DOHH2 (cell line): ENCODE results near the gene NSMCE1.

Source experiments
- H3F3A ChIP-seq: fragments of 200-600 bp; sonication (generic), shearing (Covaris generic); 2 replicates; pipeline ENCODE4 v1.6.0; 2016; ENCODE audit warnings: antibody characterized with exemption, mild to moderate bottlenecking; ENCODE audit not compliant: control insufficient read depth, insufficient read depth
- H3K27ac ChIP-seq: fragments of 200-600 bp; sonication (generic); 2 replicates; pipeline ENCODE4 v1.5.1; 2014; ENCODE audit warnings: low read depth, mild to moderate bottlenecking, low read length, moderate library complexity
- H3K27me3 ChIP-seq: fragments of 200-600 bp; sonication (generic); 2 replicates; pipeline ENCODE4 v1.6.1; 2014; ENCODE audit warnings: mild to moderate bottlenecking, low read length, mixed read lengths; ENCODE audit not compliant: control insufficient read depth
- H3K36me3 ChIP-seq: fragments of 200-600 bp; sonication (generic); 2 replicates; pipeline ENCODE4 v1.6.1; 2014; ENCODE audit warnings: mild to moderate bottlenecking, low read length, moderate library complexity, mixed read lengths; ENCODE audit not compliant: control insufficient read depth
- H3K4me1 ChIP-seq: fragments of 200-600 bp; sonication (generic); 2 replicates; pipeline ENCODE4 v1.6.1; 2014; ENCODE audit warnings: mild to moderate bottlenecking, low read length, mixed read lengths; ENCODE audit not compliant: control insufficient read depth
- H3K4me2 ChIP-seq: fragments of 200-600 bp; sonication (generic); 2 replicates; pipeline ENCODE4 v1.6.0; 2014; ENCODE audit warnings: mild to moderate bottlenecking, low read length, moderate library complexity
- H3K4me3 ChIP-seq: fragments of 200-600 bp; sonication (generic); 2 replicates; pipeline ENCODE4 v1.5.1; 2014; ENCODE audit warnings: mild to moderate bottlenecking, low read length, mixed read lengths
- H3K79me2 ChIP-seq: fragments of 200-600 bp; sonication (generic); 2 replicates; pipeline ENCODE4 v1.6.1; 2014; ENCODE audit warnings: mild to moderate bottlenecking, low read length, mixed read lengths; ENCODE audit not compliant: control insufficient read depth
- H3K9me2 ChIP-seq: fragments of 200-600 bp; sonication (generic); replicated peaks from 2 replicates; pipeline ENCODE4 v1.6.1; 2014; ENCODE audit warnings: mild to moderate bottlenecking, low read length, mixed read lengths; ENCODE audit not compliant: control insufficient read depth
- H3K9me3 ChIP-seq: fragments of 200-600 bp; sonication (generic); 2 replicates; pipeline ENCODE4 v1.6.1; 2014; ENCODE audit warnings: antibody characterized with exemption, low read length, mixed read lengths; ENCODE audit not compliant: control insufficient read depth, insufficient read depth
- H4K20me1 ChIP-seq: fragments of 200-600 bp; sonication (generic); 2 replicates; pipeline ENCODE4 v1.6.0; 2014; ENCODE audit warnings: low read depth, mild to moderate bottlenecking, antibody characterized with exemption, low read length, moderate library complexity; ENCODE audit not compliant: control insufficient read depth, insufficient read depth
- EZH2phosphoT487 ChIP-seq: fragments of 200-600 bp; sonication (generic); IDR thresholded peaks from 2 replicates; pipeline ENCODE4 v1.6.1; 2017; ENCODE audit warnings: borderline replicate concordance, mild to moderate bottlenecking, antibody characterized with exemption, low read length, moderate library complexity, mixed read lengths
- TF ChIP-seq, protein P1 (sequence below): fragments of 200-600 bp; sonication (generic); IDR thresholded peaks from one replicate; pipeline ENCODE4 v1.5.1; 2014; ENCODE audit warnings: antibody characterized with exemption, mild to moderate bottlenecking, low read depth, low read length; ENCODE audit not compliant: poor library complexity, severe bottlenecking

The NSMCE1 gene

GRCh38 chr16:27259710-27260109 is 8.9 kb downstream of the NSMCE1 start:
- Histone ChIP-seq H3F3A (no peaks in the 10 kb centered on the region), H3K9me2 (no peaks in the 10 kb centered on the region), H3K27me3 (no peaks in the 10 kb centered on the region), H3K9me3 (no peaks in the 10 kb centered on the region), H3K79me2 (peaks cover 32% of the 10 kb centered on the region), H3K4me2 (no peak overlapping the region), H3K36me3 (peaks cover 30% of the 10 kb centered on the region), H4K20me1 (no peaks in the 10 kb centered on the region), H3K27ac (no peak overlapping the region), H3K4me3 (no peak overlapping the region), H3K4me1 (peaks cover 44% of the 10 kb centered on the region)
- TF ChIP-seq, protein P1, sequence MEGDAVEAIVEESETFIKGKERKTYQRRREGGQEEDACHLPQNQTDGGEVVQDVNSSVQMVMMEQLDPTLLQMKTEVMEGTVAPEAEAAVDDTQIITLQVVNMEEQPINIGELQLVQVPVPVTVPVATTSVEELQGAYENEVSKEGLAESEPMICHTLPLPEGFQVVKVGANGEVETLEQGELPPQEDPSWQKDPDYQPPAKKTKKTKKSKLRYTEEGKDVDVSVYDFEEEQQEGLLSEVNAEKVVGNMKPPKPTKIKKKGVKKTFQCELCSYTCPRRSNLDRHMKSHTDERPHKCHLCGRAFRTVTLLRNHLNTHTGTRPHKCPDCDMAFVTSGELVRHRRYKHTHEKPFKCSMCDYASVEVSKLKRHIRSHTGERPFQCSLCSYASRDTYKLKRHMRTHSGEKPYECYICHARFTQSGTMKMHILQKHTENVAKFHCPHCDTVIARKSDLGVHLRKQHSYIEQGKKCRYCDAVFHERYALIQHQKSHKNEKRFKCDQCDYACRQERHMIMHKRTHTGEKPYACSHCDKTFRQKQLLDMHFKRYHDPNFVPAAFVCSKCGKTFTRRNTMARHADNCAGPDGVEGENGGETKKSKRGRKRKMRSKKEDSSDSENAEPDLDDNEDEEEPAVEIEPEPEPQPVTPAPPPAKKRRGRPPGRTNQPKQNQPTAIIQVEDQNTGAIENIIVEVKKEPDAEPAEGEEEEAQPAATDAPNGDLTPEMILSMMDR = no peak
- TF ChIP-seq EZH2phosphoT487 = no peak

- no peaks in the 10 kb centered on the region for H3K9me2 ChIP-seq
- H3K27me3 ChIP-seq = no peaks in the 10 kb centered on the region
- no peak overlapping the region for H3K27ac ChIP-seq
- peaks cover 2% of the 10 kb centered on the region; the same call in 1 of the 2 replicates for H3F3A ChIP-seq
- peaks cover 37% of the 10 kb centered on the region for H3K4me1 ChIP-seq
- no peaks in the 10 kb centered on the region for H3K9me3 ChIP-seq
- H4K20me1 ChIP-seq = no peaks in the 10 kb centered on the region
- peaks cover 33% of the 10 kb centered on the region for H3K36me3 ChIP-seq
- peaks cover 26% of the 10 kb centered on the region for H3K79me2 ChIP-seq
- TF ChIP-seq, protein P1 = no peak
- no peak for TF ChIP-seq EZH2phosphoT487
- no peak overlapping the region for H3K4me2 ChIP-seq
- H3K4me3 ChIP-seq = no peak overlapping the region
Measured at GRCh38 chr16:27258241-27258734, 10.3 kb downstream of the NSMCE1 start.

GRCh38 chr16:27257271-27257670 is 11.3 kb downstream of the NSMCE1 start:
- H3K9me2 ChIP-seq = no peaks in the 10 kb centered on the region
- no peak overlapping the region for H3K27ac ChIP-seq
- peaks cover 26% of the 10 kb centered on the region for H3K4me1 ChIP-seq
- peaks cover 2% of the 10 kb centered on the region; the same call in 1 of the 2 replicates for H3F3A ChIP-seq
- H3K79me2 ChIP-seq = peaks cover 21% of the 10 kb centered on the region
- no peak overlapping the region for H3K4me3 ChIP-seq
- no peaks in the 10 kb centered on the region for H3K27me3 ChIP-seq
- TF ChIP-seq, protein P1 = no peak
- TF ChIP-seq EZH2phosphoT487 = no peak
- peaks cover 38% of the 10 kb centered on the region for H3K36me3 ChIP-seq
- no peak overlapping the region for H3K4me2 ChIP-seq
- H4K20me1 ChIP-seq = no peaks in the 10 kb centered on the region
- no peaks in the 10 kb centered on the region for H3K9me3 ChIP-seq
